Natural killer cell (primary cell): ENCODE measurements around the gene SDS. TPM values are rescaled to one million over a fixed set of nuclear protein-coding genes. Genes with fewer than 3 reads are reported as not detected.

Experiments
- ATAC-seq, 3 donors: fragments of 150-1000 bp in 2 of 3; fragments of 200-7000 bp in 1 of 3; cut with Tn5 transposase; 1 replicate in 1 of 3; 2 replicates in 2 of 3; pipeline ENCODE4 v1.10.0; 2021; ENCODE audit warnings: mild to moderate bottlenecking in 2 of 3, moderate library complexity in 2 of 3
- DNase-seq, 2 donors: peaks; one replicate each; pipeline versions ENCODE4 v3.0.0 to v3.0.0-alpha.2; 2013 to 2021; ENCODE audit warnings: mixed read lengths in 1 of 2
- H3K27ac ChIP-seq: one replicate; pipeline ENCODE4 v1.5.1; 2013; ENCODE audit warnings: mild to moderate bottlenecking, low read length
- H3K27me3 ChIP-seq: one replicate; pipeline ENCODE4 v1.6.1; 2013; ENCODE audit warnings: low read length; ENCODE audit not compliant: control insufficient read depth, insufficient read depth
- H3K36me3 ChIP-seq: one replicate; pipeline ENCODE4 v1.6.1; 2013; ENCODE audit warnings: low read length; ENCODE audit not compliant: control insufficient read depth, insufficient read depth
- H3K4me1 ChIP-seq: one replicate; pipeline ENCODE4 v1.6.1; 2013; ENCODE audit warnings: low read length; ENCODE audit not compliant: control insufficient read depth, insufficient read depth
- H3K4me3 ChIP-seq: one replicate; pipeline ENCODE4 v1.5.1; 2013; ENCODE audit warnings: low read length
- H3K9me3 ChIP-seq: one replicate; pipeline ENCODE4 v1.6.1; 2013; ENCODE audit warnings: low read length; ENCODE audit not compliant: control insufficient read depth, insufficient read depth
- H3K27ac Mint-ChIP-seq, 2 donors: one replicate each; pipeline ENCODE4 v1.8.0; 2022; ENCODE audit warnings: mild to moderate bottlenecking in 2 of 2, mixed read lengths in 2 of 2, moderate library complexity in 1 of 2
- H3K27me3 Mint-ChIP-seq, 2 donors: one replicate each; pipeline ENCODE4 v1.8.0; 2022; ENCODE audit warnings: low read depth in 2 of 2, mixed read lengths in 2 of 2
- H3K36me3 Mint-ChIP-seq: one replicate; pipeline ENCODE4 v1.8.0; 2022; ENCODE audit warnings: mixed read lengths
- H3K4me1 Mint-ChIP-seq, 2 donors: one replicate each; pipeline ENCODE4 v1.8.0; 2022; ENCODE audit warnings: mixed read lengths in 2 of 2
- H3K4me3 Mint-ChIP-seq: one replicate; pipeline ENCODE4 v1.8.0; 2022; ENCODE audit warnings: mild to moderate bottlenecking, moderate library complexity, mixed read lengths
- H3K9me3 Mint-ChIP-seq, 2 donors: one replicate each; pipeline ENCODE4 v1.8.0; 2022; ENCODE audit warnings: mixed read lengths in 2 of 2
- CTCF ChIP-seq: fragments of 200-600 bp; IDR thresholded peaks from one replicate; pipeline ENCODE4 v1.8.0; 2022; ENCODE audit warnings: antibody characterized with exemption
- WGBS: methylation state at CpG from one replicate; pipeline ENCODE4 v1.1.7; 2013; ENCODE audit warnings: missing lambda C conversion rate; ENCODE audit not compliant: insufficient coverage; 5-methylcytosine and 5-hydroxymethylcytosine counted together
- intact Hi-C: fragments of 100-400 bp; cut with micrococcal nuclease; formaldehyde crosslinking; loops from one replicate; pipeline ENCODE4 v1.14.2; 2022
- total RNA-seq, 4 donors: library from RNA; stranded (reverse); fragments of 120-200 nt in 1 of 4; gene quantifications; one replicate each; pipeline versions ENCODE4 v1.2.3 to v1.2.4, GENCODE V29; 2013 to 2022

SDS gene
- total RNA-seq, 3 donors from 2014 or later (not counting 1 experiment from before 2014, with no cell fraction given): not detected

- TF ChIP-seq CTCF: no peak
- Histone ChIP-seq H3K27ac (no peak overlapping the region), H3K4me1 (no peaks in the 10 kb centered on the region), H3K4me3 (no peak overlapping the region), H3K9me3 (no peaks in the 10 kb centered on the region), H3K27me3 (no peaks in the 10 kb centered on the region), H3K36me3 (no peaks in the 10 kb centered on the region)
- 70% methylated on average over 9 of the region's 10 CpGs for WGBS
- Mint-ChIP-seq H3K4me1 (no peaks in the 10 kb centered on the region), H3K27ac (no peak overlapping the region), H3K4me3 (no peak overlapping the region), H3K36me3 (no peaks in the 10 kb centered on the region), H3K9me3 (no peaks in the 10 kb centered on the region), H3K27me3 (peaks cover 0 to 3% of the 10 kb centered on the region in 2 donors)
- DNase-seq (no peak), ATAC-seq (no peak)
- intact Hi-C loops: no loop called here
Measured at GRCh38 chr12:113397497-113398197, 6.0 kb downstream of the SDS start.

- Mint-ChIP-seq H3K27ac (no peak overlapping the region), H3K4me3 (no peak overlapping the region), H3K36me3 (no peaks in the 10 kb centered on the region), H3K9me3 (no peaks in the 10 kb centered on the region), H3K27me3 (peaks cover 0 to 3% of the 10 kb centered on the region in 2 donors), H3K4me1 (no peaks in the 10 kb centered on the region)
- DNase-seq (no peak), ATAC-seq (no peak)
- intact Hi-C loops: no loop called here
- no peak overlapping the region for H3K27ac ChIP-seq
- H3K27me3 ChIP-seq: no peaks in the 10 kb centered on the region
- no peak for TF ChIP-seq CTCF
- no peaks in the 10 kb centered on the region for H3K4me1 ChIP-seq
- no peaks in the 10 kb centered on the region for H3K36me3 ChIP-seq
- no peak overlapping the region for H3K4me3 ChIP-seq
- H3K9me3 ChIP-seq: no peaks in the 10 kb centered on the region
- 79% methylated on average over 15 of the region's 16 CpGs for WGBS
Measured at GRCh38 chr12:113396828-113397496, 6.7 kb downstream of the SDS start.

GRCh38 chr12:113396200-113396599, 7.5 kb downstream of the SDS start:
- no peak for TF ChIP-seq CTCF
- Mint-ChIP-seq H3K27ac (no peak overlapping the region), H3K4me3 (no peak overlapping the region), H3K36me3 (no peaks in the 10 kb centered on the region), H3K4me1 (no peaks in the 10 kb centered on the region), H3K27me3 (peaks cover 0 to 3% of the 10 kb centered on the region in 2 donors), H3K9me3 (no peaks in the 10 kb centered on the region)
- intact Hi-C loops: no loop called here
- no peaks in the 10 kb centered on the region for H3K4me1 ChIP-seq
- H3K9me3 ChIP-seq: no peaks in the 10 kb centered on the region
- ATAC-seq (no peak), DNase-seq (no peak)
- H3K27ac ChIP-seq: no peak overlapping the region
- no peaks in the 10 kb centered on the region for H3K27me3 ChIP-seq
- H3K36me3 ChIP-seq: no peaks in the 10 kb centered on the region
- no peak overlapping the region for H3K4me3 ChIP-seq
